ENCODE measurements around the gene EVI5. TPM values are rescaled to one million over a fixed set of nuclear protein-coding genes. Genes with fewer than 3 reads are reported as not detected.

The EVI5 gene
- total RNA-seq, 1 experiment from 2014 or later = 11.4 TPM

- TF ChIP-seq ZNF532 (CRISPR knock-in tag; IDR thresholded peaks at IDR 0.05; ENCODE audit: borderline replicate concordance) (peak; percentile 67; the same call in 1 of the 2 replicates), TP53 (CRISPR knock-in tag; IDR thresholded peaks at IDR 0.05) (no peak; the same call in 1 of the 2 replicates), ETV6 (CRISPR knock-in tag; IDR thresholded peaks at IDR 0.05) (peak; percentile 95), FOXP4 (CRISPR knock-in tag; IDR thresholded peaks at IDR 0.05) (peak; percentile 78; the same call in 1 of the 2 replicates), ZNF263 (CRISPR knock-in tag; IDR thresholded peaks at IDR 0.05; ENCODE audit: low read depth) (no peak), ATF1 (CRISPR knock-in tag; IDR thresholded peaks at IDR 0.05) (0 out of 2 replicates have a peak, but pooled peaks have one; percentile 50), ZBTB43 (CRISPR knock-in tag; IDR thresholded peaks at IDR 0.05) (no peak), E2F1 (CRISPR knock-in tag; IDR thresholded peaks at IDR 0.05) (no peak; the same call in 1 of the 2 replicates), ZNF281 (CRISPR knock-in tag; IDR thresholded peaks at IDR 0.05) (peak; percentile 91; the same call in 1 of the 2 replicates), ESRRA (CRISPR knock-in tag; IDR thresholded peaks at IDR 0.05; ENCODE audit: borderline replicate concordance) (peak; percentile 66; the same call in 1 of the 2 replicates), FOXJ3 (CRISPR knock-in tag; IDR thresholded peaks at IDR 0.05; ENCODE audit: borderline replicate concordance) (no peak), E2F5 (CRISPR knock-in tag; IDR thresholded peaks at IDR 0.05) (no peak), ZNF425 (CRISPR knock-in tag; conservative IDR thresholded peaks at IDR 0.05) (peak; percentile 63; the same call in 1 of the 2 replicates), ZNF423 (CRISPR knock-in tag; IDR thresholded peaks at IDR 0.05) (no peak), IRF2 (CRISPR knock-in tag; IDR thresholded peaks at IDR 0.05; ENCODE audit: borderline replicate concordance, low read depth) (no peak), MYBL2 (CRISPR knock-in tag; IDR thresholded peaks at IDR 0.05) (0 out of 2 replicates have a peak, but pooled peaks have one; percentile 82), RELA (CRISPR knock-in tag; IDR thresholded peaks at IDR 0.05; ENCODE audit: borderline replicate concordance) (peak; percentile 78; the same call in 1 of the 2 replicates), NR1H2 (CRISPR knock-in tag; IDR thresholded peaks at IDR 0.05) (no peak), GRHL2 (CRISPR knock-in tag; IDR thresholded peaks at IDR 0.05; ENCODE audit: insufficient replicate concordance, severe bottlenecking) (no peak), GABPB1 (CRISPR knock-in tag; IDR thresholded peaks at IDR 0.05) (peak; percentile 75), TEAD1 (CRISPR knock-in tag; IDR thresholded peaks at IDR 0.05) (peak; percentile 96)
Measured at GRCh38 chr1:92831762-92832536, 47.0 kb upstream of the EVI5 start, which contains the start of gene RPL5 (continued).
